K562 (cell line): ENCODE data around the gene NAPEPLD. TPM values are rescaled to one million over a fixed set of nuclear protein-coding genes. Genes with fewer than 3 reads are reported as not detected.

Experiments used
- ATF7 ChIP-seq: fragments of 450-650 bp; IDR thresholded peaks from 2 replicates; pipeline ENCODE4 v1.7.1; 2014; ENCODE audit warnings: mild to moderate bottlenecking, moderate library complexity
- CCNT2 ChIP-seq: IDR thresholded peaks from 2 replicates; pipeline ENCODE4 v1.6.1; 2011; ENCODE audit warnings: borderline replicate concordance, low read depth, mild to moderate bottlenecking, moderate library complexity, mixed read lengths, low read length; ENCODE audit not compliant: insufficient read length; ENCODE audit errors: extremely low read depth
- E2F6 ChIP-seq, 2 experiments: IDR thresholded peaks; 2 replicates each; pipeline ENCODE4 v1.6.1; 2011; ENCODE audit warnings: borderline replicate concordance in 1 of 2, control low read depth in 1 of 2, low read depth in 1 of 2, low read length in 1 of 2, mild to moderate bottlenecking in 1 of 2, mixed read lengths in 1 of 2, moderate library complexity in 1 of 2; ENCODE audit not compliant: insufficient read depth in 1 of 2, insufficient read length in 1 of 2, poor library complexity in 1 of 2, severe bottlenecking in 1 of 2; ENCODE audit errors: extremely low read depth in 1 of 2
- ELF4 ChIP-seq: fragments of 450-650 bp; formaldehyde crosslinking; IDR thresholded peaks from 2 replicates; pipeline ENCODE4 v1.4.0; 2022; ENCODE audit warnings: missing genetic modification characterization
- GATAD2B ChIP-seq: fragments of 450-650 bp; IDR thresholded peaks from 2 replicates; pipeline ENCODE4 v1.6.1; 2017; ENCODE audit warnings: mild to moderate bottlenecking, borderline replicate concordance
- NFIC ChIP-seq: fragments of 450-650 bp; IDR thresholded peaks from 2 replicates; pipeline ENCODE4 v1.6.1; 2017; ENCODE audit warnings: mild to moderate bottlenecking, inconsistent platforms
- NRF1 ChIP-seq, 2 experiments: fragments of 450-650 bp; IDR thresholded peaks in 1 of 2; conservative IDR thresholded peaks in 1 of 2; 2 replicates each; pipeline ENCODE4 v1.6.1; 2014; ENCODE audit warnings: mild to moderate bottlenecking in 2 of 2
- PTRF ChIP-seq: fragments of 450-650 bp; IDR thresholded peaks from 2 replicates; pipeline ENCODE4 v1.6.1; 2016; ENCODE audit warnings: mild to moderate bottlenecking, missing genetic modification characterization, missing compliant biosample characterization
- SMAD4 ChIP-seq: fragments of 250-450 bp; sonication (Bioruptor Pico); conservative IDR thresholded peaks from 2 replicates; pipeline ENCODE4 v1.8.0; 2021; ENCODE audit warnings: inconsistent platforms, mild to moderate bottlenecking, moderate library complexity
- SRSF7 ChIP-seq: fragments of 200-400 bp; formaldehyde crosslinking; optimal IDR thresholded peaks from 2 replicates; pipeline ENCODE3; 2017; ENCODE audit warnings: mild to moderate bottlenecking, low read depth, low read length
- THRAP3 ChIP-seq: fragments of 450-650 bp; IDR thresholded peaks from 2 replicates; pipeline ENCODE4 v1.6.1; 2016; ENCODE audit warnings: mild to moderate bottlenecking, inconsistent platforms, borderline replicate concordance
- ZC3H11A ChIP-seq: IDR thresholded peaks from 2 replicates; pipeline ENCODE4 v1.6.1; 2012; ENCODE audit warnings: low read depth, low read length, improper control_type of control experiment
- ZNF175 ChIP-seq: fragments of 200-800 bp; sonication (Bioruptor generic); IDR thresholded peaks from 2 replicates; pipeline ENCODE4 v1.6.1; 2016; ENCODE audit warnings: low read depth, mild to moderate bottlenecking, missing genetic modification characterization, missing compliant biosample characterization
- ZNF431 ChIP-seq: sonication (generic); formaldehyde crosslinking; IDR thresholded peaks from 2 replicates; pipeline ENCODE4 v1.8.0; 2022; ENCODE audit warnings: mild to moderate bottlenecking, missing genetic modification reagents
- polyA plus RNA-seq, 8 experiments: library from polyadenylated mRNA; depleted of rRNA in 4 of 8; stranded (reverse) in 5 of 8; unstranded in 3 of 8; fragments of >200 nt; fragmentation: Nextera tagmentation in 2 of 8; fragmentation: Illumina TruSeq in 1 of 8; extraction: Ambion mirVana in 2 of 8; extraction: Trizol in 1 of 8; gene quantifications; 2 replicates each; pipeline versions ENCODE4 v1.2.1 to v1.2.3, GENCODE V29; 2011 to 2014; ENCODE audit warnings: inconsistent platforms in 1 of 8, missing spikeins in 1 of 8
- total RNA-seq, 7 experiments: library from RNA; depleted of rRNA in 6 of 7; stranded (reverse); fragments of >200 nt in 6 of 7; fragmentation: Illumina TruSeq in 2 of 7; extraction: Trizol in 2 of 7; gene quantifications; 2 replicates each; pipeline versions ENCODE4 v1.2.1 to v1.2.3, GENCODE V29; 2011 to 2021; ENCODE audit warnings: low replicate concordance in 1 of 7
- TF ChIP-seq, protein P1 (sequence below), 2 experiments: fragments of 450-650 bp; IDR thresholded peaks; 2 replicates each; pipeline ENCODE4 v1.6.1; 2016; ENCODE audit warnings: mild to moderate bottlenecking in 2 of 2, borderline replicate concordance in 1 of 2, low read depth in 1 of 2, moderate library complexity in 1 of 2
- TF ChIP-seq, protein P2 (sequence below), 3 experiments: IDR thresholded peaks in 2 of 3; conservative IDR thresholded peaks in 1 of 3; 2 replicates each; pipeline ENCODE4 v1.5.1; 2011 to 2012; ENCODE audit warnings: low read length in 3 of 3, mild to moderate bottlenecking in 3 of 3, control low read depth in 2 of 3, improper control_type of control experiment in 1 of 3, inconsistent platforms in 1 of 3, low read depth in 1 of 3, mixed read lengths in 1 of 3, moderate library complexity in 1 of 3; ENCODE audit not compliant: insufficient read depth in 2 of 3

The NAPEPLD gene
- total and polyA plus RNA-seq, 9 of the 15 experiments (the other 6 are each of a cell fraction or from before 2014, with no cell fraction given), result 3.2 to 11.0 (median 7.5) TPM

GRCh38 chr7:103119791-103120291, 29.1 kb downstream of the NAPEPLD start (continued):
- TF ChIP-seq, protein P1, sequence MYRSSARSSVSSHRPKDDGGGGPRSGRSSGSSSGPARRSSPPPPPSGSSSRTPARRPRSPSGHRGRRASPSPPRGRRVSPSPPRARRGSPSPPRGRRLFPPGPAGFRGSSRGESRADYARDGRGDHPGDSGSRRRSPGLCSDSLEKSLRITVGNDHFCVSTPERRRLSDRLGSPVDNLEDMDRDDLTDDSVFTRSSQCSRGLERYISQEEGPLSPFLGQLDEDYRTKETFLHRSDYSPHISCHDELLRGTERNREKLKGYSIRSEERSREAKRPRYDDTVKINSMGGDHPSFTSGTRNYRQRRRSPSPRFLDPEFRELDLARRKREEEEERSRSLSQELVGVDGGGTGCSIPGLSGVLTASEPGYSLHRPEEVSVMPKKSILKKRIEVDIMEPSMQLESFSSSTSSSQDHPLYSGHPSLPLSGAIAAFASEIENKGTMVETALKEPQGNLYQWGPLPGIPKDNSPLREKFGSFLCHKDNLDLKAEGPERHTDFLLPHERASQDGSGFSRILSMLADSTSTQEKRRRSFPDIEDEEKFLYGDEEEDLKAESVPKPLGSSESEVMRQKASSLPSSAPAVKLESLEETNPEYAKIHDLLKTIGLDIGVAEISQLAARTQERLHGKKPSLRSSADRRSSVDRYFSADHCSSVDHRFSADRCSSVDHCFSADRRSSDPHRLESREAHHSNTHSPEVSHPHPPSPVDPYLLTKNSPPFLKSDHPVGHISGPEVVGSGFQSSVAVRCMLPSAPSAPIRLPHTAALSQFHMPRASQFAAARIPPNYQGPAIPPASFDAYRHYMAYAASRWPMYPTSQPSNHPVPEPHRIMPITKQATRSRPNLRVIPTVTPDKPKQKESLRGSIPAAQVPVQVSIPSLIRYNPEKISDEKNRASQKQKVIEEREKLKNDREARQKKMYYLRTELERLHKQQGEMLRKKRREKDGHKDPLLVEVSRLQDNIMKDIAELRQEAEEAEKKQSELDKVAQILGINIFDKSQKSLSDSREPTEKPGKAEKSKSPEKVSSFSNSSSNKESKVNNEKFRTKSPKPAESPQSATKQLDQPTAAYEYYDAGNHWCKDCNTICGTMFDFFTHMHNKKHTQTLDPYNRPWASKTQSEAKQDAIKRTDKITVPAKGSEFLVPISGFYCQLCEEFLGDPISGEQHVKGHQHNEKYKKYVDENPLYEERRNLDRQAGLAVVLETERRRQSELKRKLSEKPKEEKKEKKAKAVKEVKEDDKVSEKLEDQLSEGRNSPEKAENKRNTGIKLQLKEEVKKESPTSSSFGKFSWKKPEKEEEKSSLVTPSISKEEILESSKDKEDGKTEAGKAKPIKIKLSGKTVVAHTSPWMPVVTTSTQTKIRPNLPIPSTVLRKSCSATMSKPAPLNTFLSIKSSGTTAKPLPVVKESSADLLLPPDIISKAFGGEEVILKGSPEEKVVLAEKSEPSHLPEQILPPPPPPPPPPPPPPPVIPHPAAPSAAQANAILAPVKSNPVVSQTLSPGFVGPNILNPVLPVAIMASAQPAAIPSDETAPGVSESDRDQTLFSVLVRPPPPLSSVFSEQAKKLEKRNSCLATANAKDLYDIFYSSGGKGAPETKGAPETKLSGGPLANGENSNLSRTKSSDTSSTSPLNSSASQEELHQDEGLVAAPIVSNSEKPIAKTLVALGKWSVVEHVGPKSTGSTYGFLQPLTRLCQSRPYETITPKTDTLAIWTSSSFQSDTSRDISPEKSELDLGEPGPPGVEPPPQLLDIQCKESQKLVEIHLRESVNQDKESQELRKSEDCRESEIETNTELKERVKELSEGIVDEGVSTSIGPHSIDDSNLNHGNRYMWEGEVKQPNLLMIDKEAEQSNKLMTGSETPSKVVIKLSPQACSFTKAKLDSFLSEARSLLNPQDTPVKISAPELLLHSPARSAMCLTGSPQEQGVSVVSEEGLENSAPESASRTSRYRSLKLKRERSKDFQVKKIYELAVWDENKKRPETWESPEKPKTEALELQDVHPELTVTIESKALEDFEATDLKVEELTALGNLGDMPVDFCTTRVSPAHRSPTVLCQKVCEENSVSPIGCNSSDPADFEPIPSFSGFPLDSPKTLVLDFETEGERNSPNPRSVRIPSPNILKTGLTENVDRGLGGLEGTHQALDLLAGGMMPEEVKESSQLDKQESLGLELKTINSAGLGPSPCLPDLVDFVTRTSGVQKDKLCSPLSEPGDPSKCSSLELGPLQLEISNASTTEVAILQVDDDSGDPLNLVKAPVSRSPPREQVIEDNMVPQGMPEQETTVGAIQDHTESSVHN (IDR thresholded peaks at IDR 0.05; ENCODE audit: borderline replicate concordance in 1 of 2, low read depth in 1 of 2), result peak in 1 of 2 experiments; percentile 94; a peak in 2 of 4 replicates
- peak; percentile 88 for TF ChIP-seq SMAD4 (CRISPR knock-in tag)
- peak; percentile 92 for TF ChIP-seq NFIC
- TF ChIP-seq ZNF431 (CRISPR knock-in tag), result no peak
- no peak for TF ChIP-seq GATAD2B
- peak in 1 of 2 experiments; percentile 51; a peak in 2 of 4 replicates for TF ChIP-seq NRF1 (conservative IDR thresholded peaks at IDR 0.05 in 1 of 2, IDR thresholded peaks at IDR 0.05 in 1 of 2)
- TF ChIP-seq E2F6 (IDR thresholded peaks at IDR 0.05; ENCODE audit: borderline replicate concordance in 1 of 2, extremely low read depth in 1 of 2, insufficient read depth in 1 of 2, insufficient read length in 1 of 2, low read depth in 1 of 2, low read length in 1 of 2, poor library complexity in 1 of 2, severe bottlenecking in 1 of 2), result peak; percentile 89 to 97
- TF ChIP-seq, protein P2, sequence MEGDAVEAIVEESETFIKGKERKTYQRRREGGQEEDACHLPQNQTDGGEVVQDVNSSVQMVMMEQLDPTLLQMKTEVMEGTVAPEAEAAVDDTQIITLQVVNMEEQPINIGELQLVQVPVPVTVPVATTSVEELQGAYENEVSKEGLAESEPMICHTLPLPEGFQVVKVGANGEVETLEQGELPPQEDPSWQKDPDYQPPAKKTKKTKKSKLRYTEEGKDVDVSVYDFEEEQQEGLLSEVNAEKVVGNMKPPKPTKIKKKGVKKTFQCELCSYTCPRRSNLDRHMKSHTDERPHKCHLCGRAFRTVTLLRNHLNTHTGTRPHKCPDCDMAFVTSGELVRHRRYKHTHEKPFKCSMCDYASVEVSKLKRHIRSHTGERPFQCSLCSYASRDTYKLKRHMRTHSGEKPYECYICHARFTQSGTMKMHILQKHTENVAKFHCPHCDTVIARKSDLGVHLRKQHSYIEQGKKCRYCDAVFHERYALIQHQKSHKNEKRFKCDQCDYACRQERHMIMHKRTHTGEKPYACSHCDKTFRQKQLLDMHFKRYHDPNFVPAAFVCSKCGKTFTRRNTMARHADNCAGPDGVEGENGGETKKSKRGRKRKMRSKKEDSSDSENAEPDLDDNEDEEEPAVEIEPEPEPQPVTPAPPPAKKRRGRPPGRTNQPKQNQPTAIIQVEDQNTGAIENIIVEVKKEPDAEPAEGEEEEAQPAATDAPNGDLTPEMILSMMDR (IDR thresholded peaks at IDR 0.05 in 2 of 3, conservative IDR thresholded peaks at IDR 0.05 in 1 of 3; ENCODE audit: insufficient read depth in 2 of 3, low read depth in 1 of 3, low read length in 3 of 3), result no peak
- no peak for TF ChIP-seq SRSF7
- TF ChIP-seq ATF7, result peak; percentile 98
- TF ChIP-seq ELF4 (CRISPR knock-in tag), result peak; percentile 81; the same call in 1 of the 2 replicates
- TF ChIP-seq PTRF, result no peak
- TF ChIP-seq CCNT2, result peak; percentile 98
- TF ChIP-seq THRAP3, result no peak
- TF ChIP-seq ZC3H11A, result no peak
- TF ChIP-seq ZNF175 (CRISPR knock-in tag), result peak; percentile 86; the same call in 1 of the 2 replicates
